ENCODE results near the gene P3R3URF.

P3R3URF gene

DNA sequence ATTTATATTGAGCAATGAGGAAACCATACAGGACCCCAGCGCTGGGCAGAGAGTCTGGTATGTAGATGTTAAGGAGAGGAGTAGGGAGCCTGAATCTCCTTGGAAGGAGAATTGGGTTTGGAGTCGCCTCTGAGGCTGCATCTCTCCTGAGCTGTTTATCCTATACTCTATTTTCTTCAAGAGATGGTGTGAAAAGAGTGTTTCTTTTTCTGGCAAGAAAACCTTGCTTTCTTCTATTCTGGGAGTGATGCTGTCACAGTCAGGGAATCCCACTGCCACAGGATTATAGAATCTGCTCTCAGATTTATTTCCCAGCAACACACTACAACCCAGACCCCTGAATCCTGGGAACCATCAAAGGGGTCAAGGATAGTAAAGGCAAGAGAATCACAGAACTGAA lies 30.1 kb upstream of the P3R3URF start:
- no peak for DNase-seq (ENCODE audit: low read depth in 1 of 2, low spot score in 1 of 2)
- Histone ChIP-seq H3K27me3 (ENCODE audit: insufficient read depth, poor library complexity, severe bottlenecking) (no peaks in the 10 kb centered on the region), H3K4me3 (replicated peaks; ENCODE audit: insufficient read depth, low read length) (no peak overlapping the region), H3K27ac (replicated peaks) (no peak overlapping the region)
- TF ChIP-seq POLR2AphosphoS5 (IDR thresholded peaks at IDR 0.05; ENCODE audit: low read depth) (no peak), SPI1 (IDR thresholded peaks at IDR 0.05; ENCODE audit: borderline replicate concordance, low read depth) (no peak), GABPA (IDR thresholded peaks at IDR 0.05; ENCODE audit: low read depth) (no peak)
- TF ChIP-seq, protein P1, sequence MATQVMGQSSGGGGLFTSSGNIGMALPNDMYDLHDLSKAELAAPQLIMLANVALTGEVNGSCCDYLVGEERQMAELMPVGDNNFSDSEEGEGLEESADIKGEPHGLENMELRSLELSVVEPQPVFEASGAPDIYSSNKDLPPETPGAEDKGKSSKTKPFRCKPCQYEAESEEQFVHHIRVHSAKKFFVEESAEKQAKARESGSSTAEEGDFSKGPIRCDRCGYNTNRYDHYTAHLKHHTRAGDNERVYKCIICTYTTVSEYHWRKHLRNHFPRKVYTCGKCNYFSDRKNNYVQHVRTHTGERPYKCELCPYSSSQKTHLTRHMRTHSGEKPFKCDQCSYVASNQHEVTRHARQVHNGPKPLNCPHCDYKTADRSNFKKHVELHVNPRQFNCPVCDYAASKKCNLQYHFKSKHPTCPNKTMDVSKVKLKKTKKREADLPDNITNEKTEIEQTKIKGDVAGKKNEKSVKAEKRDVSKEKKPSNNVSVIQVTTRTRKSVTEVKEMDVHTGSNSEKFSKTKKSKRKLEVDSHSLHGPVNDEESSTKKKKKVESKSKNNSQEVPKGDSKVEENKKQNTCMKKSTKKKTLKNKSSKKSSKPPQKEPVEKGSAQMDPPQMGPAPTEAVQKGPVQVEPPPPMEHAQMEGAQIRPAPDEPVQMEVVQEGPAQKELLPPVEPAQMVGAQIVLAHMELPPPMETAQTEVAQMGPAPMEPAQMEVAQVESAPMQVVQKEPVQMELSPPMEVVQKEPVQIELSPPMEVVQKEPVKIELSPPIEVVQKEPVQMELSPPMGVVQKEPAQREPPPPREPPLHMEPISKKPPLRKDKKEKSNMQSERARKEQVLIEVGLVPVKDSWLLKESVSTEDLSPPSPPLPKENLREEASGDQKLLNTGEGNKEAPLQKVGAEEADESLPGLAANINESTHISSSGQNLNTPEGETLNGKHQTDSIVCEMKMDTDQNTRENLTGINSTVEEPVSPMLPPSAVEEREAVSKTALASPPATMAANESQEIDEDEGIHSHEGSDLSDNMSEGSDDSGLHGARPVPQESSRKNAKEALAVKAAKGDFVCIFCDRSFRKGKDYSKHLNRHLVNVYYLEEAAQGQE (IDR thresholded peaks at IDR 0.05; ENCODE audit: insufficient replicate concordance, low read depth), result no peak
- TF ChIP-seq, protein P2, sequence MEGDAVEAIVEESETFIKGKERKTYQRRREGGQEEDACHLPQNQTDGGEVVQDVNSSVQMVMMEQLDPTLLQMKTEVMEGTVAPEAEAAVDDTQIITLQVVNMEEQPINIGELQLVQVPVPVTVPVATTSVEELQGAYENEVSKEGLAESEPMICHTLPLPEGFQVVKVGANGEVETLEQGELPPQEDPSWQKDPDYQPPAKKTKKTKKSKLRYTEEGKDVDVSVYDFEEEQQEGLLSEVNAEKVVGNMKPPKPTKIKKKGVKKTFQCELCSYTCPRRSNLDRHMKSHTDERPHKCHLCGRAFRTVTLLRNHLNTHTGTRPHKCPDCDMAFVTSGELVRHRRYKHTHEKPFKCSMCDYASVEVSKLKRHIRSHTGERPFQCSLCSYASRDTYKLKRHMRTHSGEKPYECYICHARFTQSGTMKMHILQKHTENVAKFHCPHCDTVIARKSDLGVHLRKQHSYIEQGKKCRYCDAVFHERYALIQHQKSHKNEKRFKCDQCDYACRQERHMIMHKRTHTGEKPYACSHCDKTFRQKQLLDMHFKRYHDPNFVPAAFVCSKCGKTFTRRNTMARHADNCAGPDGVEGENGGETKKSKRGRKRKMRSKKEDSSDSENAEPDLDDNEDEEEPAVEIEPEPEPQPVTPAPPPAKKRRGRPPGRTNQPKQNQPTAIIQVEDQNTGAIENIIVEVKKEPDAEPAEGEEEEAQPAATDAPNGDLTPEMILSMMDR (IDR thresholded peaks at IDR 0.05; ENCODE audit: insufficient read depth, low read length), result no peak

DNA sequence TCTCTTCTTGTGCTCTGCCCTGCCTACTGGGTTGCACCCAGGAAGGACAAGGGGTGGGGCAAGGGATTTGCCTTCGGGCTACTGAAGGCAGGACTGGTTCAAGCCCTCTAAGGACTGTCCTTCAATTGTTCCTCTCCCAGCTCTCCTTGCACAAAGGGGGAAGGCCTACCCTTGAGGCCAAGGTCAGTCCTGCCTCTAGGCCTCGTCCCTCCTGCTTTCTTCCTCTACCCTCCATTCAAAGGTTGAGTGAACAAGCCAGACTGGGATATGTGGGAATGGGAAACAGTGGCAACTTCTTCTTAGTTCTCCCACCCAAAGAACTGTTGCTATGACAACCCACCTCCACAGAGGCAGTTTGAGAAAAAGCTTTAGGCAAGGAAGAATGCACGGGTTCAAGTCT lies 29.5 kb upstream of the P3R3URF start:
- TF ChIP-seq GABPA (IDR thresholded peaks at IDR 0.05; ENCODE audit: low read depth) (no peak), SPI1 (IDR thresholded peaks at IDR 0.05; ENCODE audit: borderline replicate concordance, low read depth) (no peak), POLR2AphosphoS5 (IDR thresholded peaks at IDR 0.05; ENCODE audit: low read depth) (no peak)
- TF ChIP-seq, protein P1 (IDR thresholded peaks at IDR 0.05; ENCODE audit: insufficient replicate concordance, low read depth), result no peak
- TF ChIP-seq, protein P2 (IDR thresholded peaks at IDR 0.05; ENCODE audit: insufficient read depth, low read length), result no peak
- Histone ChIP-seq H3K27me3 (ENCODE audit: insufficient read depth, poor library complexity, severe bottlenecking) (no peaks in the 10 kb centered on the region), H3K4me3 (replicated peaks; ENCODE audit: insufficient read depth, low read length) (no peak overlapping the region), H3K27ac (replicated peaks) (no peak overlapping the region)
- no peak for DNase-seq (ENCODE audit: low read depth in 1 of 2, low spot score in 1 of 2)

DNA sequence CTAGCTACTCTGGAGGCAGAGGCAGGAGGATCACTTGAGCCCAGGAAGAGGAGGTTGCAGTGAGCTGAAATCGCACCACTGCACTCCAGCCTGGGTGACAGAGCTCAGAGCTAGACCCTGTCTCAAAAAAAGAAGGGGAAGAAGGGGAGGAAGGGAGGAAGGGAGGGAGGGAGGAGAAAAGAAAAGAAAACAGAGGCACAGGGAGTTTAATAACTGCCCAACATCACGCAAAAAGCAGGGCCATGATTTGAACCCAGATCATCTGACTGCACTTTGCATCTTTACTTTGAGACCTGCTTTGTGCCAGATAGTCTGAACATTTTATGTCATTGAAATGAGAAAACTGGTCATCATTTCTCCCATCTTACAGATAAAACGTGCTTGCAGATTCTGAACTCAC lies 28.9 kb upstream of the P3R3URF start:
- TF ChIP-seq, protein P2 (IDR thresholded peaks at IDR 0.05; ENCODE audit: insufficient read depth, low read length), result no peak
- no peak for TF ChIP-seq SPI1 (IDR thresholded peaks at IDR 0.05; ENCODE audit: borderline replicate concordance, low read depth)
- TF ChIP-seq GABPA (IDR thresholded peaks at IDR 0.05; ENCODE audit: low read depth), result no peak
- TF ChIP-seq, protein P1 (IDR thresholded peaks at IDR 0.05; ENCODE audit: insufficient replicate concordance, low read depth), result no peak
- TF ChIP-seq POLR2AphosphoS5 (IDR thresholded peaks at IDR 0.05; ENCODE audit: low read depth), result no peak
- H3K27ac ChIP-seq (replicated peaks), result no peak overlapping the region
- H3K27me3 ChIP-seq (ENCODE audit: insufficient read depth, poor library complexity, severe bottlenecking), result no peaks in the 10 kb centered on the region
- no peak overlapping the region for H3K4me3 ChIP-seq (replicated peaks; ENCODE audit: insufficient read depth, low read length)
- no peak for DNase-seq (ENCODE audit: low read depth in 1 of 2, low spot score in 1 of 2)

Measured in HL-60 (cell line).